IPS DF 6.9 (cell line): Measurements from ENCODE around the gene TMEM213.

Experiments used
- DNase-seq: peaks from one replicate; pipeline ENCODE4 v3.0.0-alpha.2; 2013; ENCODE audit warnings: low read depth, low spot score
- H3K27ac ChIP-seq: one replicate; pipeline ENCODE4 v1.5.1; 2013; ENCODE audit warnings: low read length, control low read depth
- H3K27me3 ChIP-seq: 2 replicates; pipeline ENCODE4 v1.6.1; 2013; ENCODE audit warnings: mild to moderate bottlenecking, low read length; ENCODE audit not compliant: control insufficient read depth, insufficient read depth
- H3K36me3 ChIP-seq: 2 replicates; pipeline ENCODE4 v1.6.1; 2013; ENCODE audit warnings: low read length; ENCODE audit not compliant: control insufficient read depth, insufficient read depth
- H3K4me1 ChIP-seq: 2 replicates; pipeline ENCODE4 v1.6.1; 2013; ENCODE audit warnings: low read length; ENCODE audit not compliant: control insufficient read depth, insufficient read depth
- H3K4me3 ChIP-seq: 2 replicates; pipeline ENCODE4 v1.5.1; 2013; ENCODE audit warnings: mild to moderate bottlenecking, low read length
- H3K9me3 ChIP-seq: 2 replicates; pipeline ENCODE4 v1.6.1; 2013; ENCODE audit warnings: low read length, inconsistent platforms; ENCODE audit not compliant: control insufficient read depth, insufficient read depth
- WGBS: extraction: QIAGEN DNeasy Blood & Tissue Kit; methylation state at CpG from one replicate; pipeline ENCODE4 v1.1.7; 2013; ENCODE audit warnings: mixed read lengths, missing lambda C conversion rate; ENCODE audit not compliant: insufficient read length, insufficient coverage; 5-methylcytosine and 5-hydroxymethylcytosine counted together

The TMEM213 gene

GRCh38 chr7:138756591-138757242 lies 41.1 kb upstream of the TMEM213 start:
- H3K4me3 ChIP-seq: no peak overlapping the region
- no peaks in the 10 kb centered on the region for H3K36me3 ChIP-seq
- WGBS: no CpG with 5 or more reads among the region's 4 CpGs
- DNase-seq: no peak
- no peak overlapping the region for H3K27ac ChIP-seq
- no peaks in the 10 kb centered on the region; the same call in 1 of the 2 replicates for H3K4me1 ChIP-seq
- no peaks in the 10 kb centered on the region for H3K9me3 ChIP-seq
- no peaks in the 10 kb centered on the region for H3K27me3 ChIP-seq

- no CpG with 5 or more reads among the region's 2 CpGs for WGBS
- DNase-seq: no peak
- no peak overlapping the region for H3K4me3 ChIP-seq
- H3K4me1 ChIP-seq: 0 out of 2 replicates have a peak, but pooled peaks cover under 1% of the 10 kb centered on the region
- H3K36me3 ChIP-seq: no peaks in the 10 kb centered on the region
- H3K9me3 ChIP-seq: no peaks in the 10 kb centered on the region
- H3K27me3 ChIP-seq: no peaks in the 10 kb centered on the region
- no peak overlapping the region for H3K27ac ChIP-seq
Measured at GRCh38 chr7:138768241-138768640, 29.6 kb upstream of the TMEM213 start.

GRCh38 chr7:138770904-138771303 lies 26.9 kb upstream of the TMEM213 start:
- H3K36me3 ChIP-seq: no peaks in the 10 kb centered on the region
- H3K4me1 ChIP-seq: 0 out of 2 replicates have a peak, but pooled peaks cover 4% of the 10 kb centered on the region
- no peak overlapping the region for H3K4me3 ChIP-seq
- H3K9me3 ChIP-seq: no peaks in the 10 kb centered on the region
- no CpG with 5 or more reads among the region's 8 CpGs for WGBS
- no peak overlapping the region for H3K27ac ChIP-seq
- H3K27me3 ChIP-seq: no peaks in the 10 kb centered on the region
- no peak for DNase-seq

- whole genome bisulfite sequencing: no CpG with 5 or more reads among the region's 9 CpGs
- H3K9me3 ChIP-seq: no peaks in the 10 kb centered on the region
- DNase-seq: no peak
- H3K4me3 ChIP-seq: no peak overlapping the region
- H3K27me3 ChIP-seq: no peaks in the 10 kb centered on the region
- H3K36me3 ChIP-seq: no peaks in the 10 kb centered on the region
- no peak overlapping the region for H3K27ac ChIP-seq
- H3K4me1 ChIP-seq: 0 out of 2 replicates have a peak, but pooled peaks cover 4% of the 10 kb centered on the region
Measured at GRCh38 chr7:138773176-138773575, 24.6 kb upstream of the TMEM213 start.

- Histone ChIP-seq H3K27me3 (no peaks in the 10 kb centered on the region), H3K36me3 (no peaks in the 10 kb centered on the region), H3K27ac (no peak overlapping the region), H3K9me3 (no peaks in the 10 kb centered on the region), H3K4me1 (0 out of 2 replicates have a peak, but pooled peaks cover 4% of the 10 kb centered on the region), H3K4me3 (no peak overlapping the region)
- no CpG with 5 or more reads among the region's 12 CpGs for WGBS
- no peak for DNase-seq
Measured at GRCh38 chr7:138773817-138774216, 24.0 kb upstream of the TMEM213 start.

- no peaks in the 10 kb centered on the region for H3K36me3 ChIP-seq
- H3K27ac ChIP-seq: no peak overlapping the region
- DNase-seq: no peak
- H3K27me3 ChIP-seq: no peaks in the 10 kb centered on the region
- no peak overlapping the region for H3K4me3 ChIP-seq
- 0 out of 2 replicates have a peak, but pooled peaks cover 4% of the 10 kb centered on the region for H3K4me1 ChIP-seq
- no CpG with 5 or more reads among the region's 10 CpGs for WGBS
- H3K9me3 ChIP-seq: no peaks in the 10 kb centered on the region
Measured at GRCh38 chr7:138776166-138776833, 21.5 kb upstream of the TMEM213 start.

- WGBS: no CpG with 5 or more reads among the region's 2 CpGs
Measured at GRCh38 chr7:138781004-138781403, 16.8 kb upstream of the TMEM213 start.

GRCh38 chr7:138784692-138785091 lies 13.1 kb upstream of the TMEM213 start:
- no peak overlapping the region for H3K4me3 ChIP-seq
- WGBS: no CpG with 5 or more reads among the region's 4 CpGs
- no peak for DNase-seq
- no peaks in the 10 kb centered on the region for H3K9me3 ChIP-seq
- peaks cover 4% of the 10 kb centered on the region; the same call in 1 of the 2 replicates for H3K4me1 ChIP-seq
- no peaks in the 10 kb centered on the region for H3K36me3 ChIP-seq
- H3K27me3 ChIP-seq: no peaks in the 10 kb centered on the region; the same call in 1 of the 2 replicates
- no peak overlapping the region for H3K27ac ChIP-seq

More at GRCh38 chr7:138781004-138781403, 16.8 kb upstream of the TMEM213 start:
- Histone ChIP-seq H3K27ac (no peak overlapping the region), H3K4me1 (peaks cover 4% of the 10 kb centered on the region; the same call in 1 of the 2 replicates), H3K4me3 (no peak overlapping the region), H3K36me3 (no peaks in the 10 kb centered on the region), H3K9me3 (no peaks in the 10 kb centered on the region), H3K27me3 (no peaks in the 10 kb centered on the region; the same call in 1 of the 2 replicates)
- DNase-seq: no peak

GRCh38 chr7:138785587-138786437 lies 12.0 kb upstream of the TMEM213 start:
- Histone ChIP-seq H3K4me3 (no peak overlapping the region), H3K27me3 (no peaks in the 10 kb centered on the region; the same call in 1 of the 2 replicates), H3K4me1 (peaks cover 4% of the 10 kb centered on the region; the same call in 1 of the 2 replicates), H3K36me3 (no peaks in the 10 kb centered on the region), H3K27ac (no peak overlapping the region), H3K9me3 (no peaks in the 10 kb centered on the region)
- WGBS: no CpG with 5 or more reads among the region's 10 CpGs
- DNase-seq: no peak

GRCh38 chr7:138796038-138796615 lies 1.7 kb upstream of the TMEM213 start:
- Histone ChIP-seq H3K27me3 (no peaks in the 10 kb centered on the region), H3K36me3 (no peaks in the 10 kb centered on the region), H3K4me1 (peaks cover 4% of the 10 kb centered on the region), H3K9me3 (no peaks in the 10 kb centered on the region), H3K4me3 (no peak overlapping the region), H3K27ac (no peak overlapping the region)
- DNase-seq: no peak
- no CpG with 5 or more reads among the region's 9 CpGs for WGBS
